ENCODE data around the gene CCDC148.
"Not testable (repeated sequence)": the region's sequence is repeated elsewhere in the genome, so short reads cannot be mapped to it uniquely, and the experiment has no call there.

The CCDC148 gene

GRCh38 chr2:158290225-158290624, 166.3 kb downstream of the CCDC148 start:
- no peak for DNase-seq (ENCODE audit: low spot score)

GRCh38 chr2:158276619-158277471, 179.7 kb downstream of the CCDC148 start:
- DNase-seq (ENCODE audit: low spot score), result no peak

- DNase-seq (ENCODE audit: low spot score), result no peak
Observed at GRCh38 chr2:158273791-158274190, 182.8 kb downstream of the CCDC148 start.

- no peak for DNase-seq (ENCODE audit: low spot score)
Observed at GRCh38 chr2:158270536-158270935, 186.0 kb downstream of the CCDC148 start.

- DNase-seq (ENCODE audit: low spot score), result no peak
Observed at GRCh38 chr2:158269143-158269542, 187.4 kb downstream of the CCDC148 start.

GRCh38 chr2:158266111-158266510, 190.4 kb downstream of the CCDC148 start:
- DNase-seq (ENCODE audit: low spot score), result no peak

- no peak for DNase-seq (ENCODE audit: low spot score)
Observed at GRCh38 chr2:158255257-158255656, 201.3 kb downstream of the CCDC148 start.

GRCh38 chr2:158253170-158253569, 203.4 kb downstream of the CCDC148 start:
- DNase-seq (ENCODE audit: low spot score), result no peak

GRCh38 chr2:158251356-158251755, 205.2 kb downstream of the CCDC148 start:
- DNase-seq (ENCODE audit: low spot score), result no peak

- DNase-seq (ENCODE audit: low spot score), result no peak
Observed at GRCh38 chr2:158243392-158243791, 213.2 kb downstream of the CCDC148 start.

GRCh38 chr2:158242280-158242679, 214.3 kb downstream of the CCDC148 start:
- DNase-seq (ENCODE audit: low spot score), result no peak

- no peak for DNase-seq (ENCODE audit: low spot score)
Observed at GRCh38 chr2:158240975-158241374, 215.6 kb downstream of the CCDC148 start.

GRCh38 chr2:158239271-158239670, 217.3 kb downstream of the CCDC148 start:
- no peak for DNase-seq (ENCODE audit: low spot score)

GRCh38 chr2:158234497-158234896, 222.1 kb downstream of the CCDC148 start:
- DNase-seq (ENCODE audit: low spot score), result no peak

- DNase-seq (ENCODE audit: low spot score), result no peak
Observed at GRCh38 chr2:158232476-158232875, 224.1 kb downstream of the CCDC148 start.

GRCh38 chr2:158228943-158229508, 227.5 kb downstream of the CCDC148 start:
- DNase-seq (ENCODE audit: low spot score), result no peak

- DNase-seq (ENCODE audit: low spot score), result not testable (repeated sequence)
Observed at GRCh38 chr2:158223066-158223465, 233.5 kb downstream of the CCDC148 start.

GRCh38 chr2:158221063-158222020, 235.2 kb downstream of the CCDC148 start:
- no peak for DNase-seq (ENCODE audit: low spot score)

GRCh38 chr2:158217593-158217992, 239.0 kb downstream of the CCDC148 start:
- DNase-seq (ENCODE audit: low spot score), result no peak

GRCh38 chr2:158214431-158214830, 242.1 kb downstream of the CCDC148 start:
- DNase-seq (ENCODE audit: low spot score), result no peak

- no peak for DNase-seq (ENCODE audit: low spot score)
Observed at GRCh38 chr2:158213773-158214172, 242.8 kb downstream of the CCDC148 start.

- DNase-seq (ENCODE audit: low spot score), result no peak
Observed at GRCh38 chr2:158212301-158212700, 244.3 kb downstream of the CCDC148 start.

All from left forelimb (tissue), 1 donor.